ENCODE measurements around the gene PKP1.

Gene PKP1

GRCh38 chr1:201353186-201353940 lies 70.1 kb downstream of the PKP1 start:
- DNase-seq (ENCODE audit: low spot score), result no peak

- DNase-seq (ENCODE audit: low spot score), result no peak
Observed at GRCh38 chr1:201354151-201354900, 71.0 kb downstream of the PKP1 start.

- no peak for DNase-seq (ENCODE audit: low spot score)
Observed at GRCh38 chr1:201354901-201355295, 71.6 kb downstream of the PKP1 start.

DNA sequence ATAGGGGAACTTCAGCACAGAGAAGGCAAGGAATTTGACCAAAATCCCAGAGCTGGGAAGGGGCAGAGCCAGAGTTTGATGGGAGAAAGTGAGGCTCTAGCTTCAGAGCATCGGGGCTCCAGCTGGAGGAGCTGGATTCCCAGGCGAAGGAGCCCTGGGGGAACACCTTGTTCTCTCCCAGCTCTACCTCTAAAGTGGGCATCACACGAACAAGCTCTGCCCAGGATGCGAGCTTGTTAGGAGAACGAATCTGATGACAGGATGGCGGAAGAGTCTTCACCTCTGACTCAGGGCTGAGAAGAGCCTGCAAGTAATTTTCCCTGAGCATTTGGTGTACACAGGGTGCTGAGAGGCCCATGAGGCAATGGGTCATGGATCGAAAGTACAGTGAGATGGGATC lies 72.2 kb downstream of the PKP1 start:
- no peak for DNase-seq (ENCODE audit: low spot score)

DNA sequence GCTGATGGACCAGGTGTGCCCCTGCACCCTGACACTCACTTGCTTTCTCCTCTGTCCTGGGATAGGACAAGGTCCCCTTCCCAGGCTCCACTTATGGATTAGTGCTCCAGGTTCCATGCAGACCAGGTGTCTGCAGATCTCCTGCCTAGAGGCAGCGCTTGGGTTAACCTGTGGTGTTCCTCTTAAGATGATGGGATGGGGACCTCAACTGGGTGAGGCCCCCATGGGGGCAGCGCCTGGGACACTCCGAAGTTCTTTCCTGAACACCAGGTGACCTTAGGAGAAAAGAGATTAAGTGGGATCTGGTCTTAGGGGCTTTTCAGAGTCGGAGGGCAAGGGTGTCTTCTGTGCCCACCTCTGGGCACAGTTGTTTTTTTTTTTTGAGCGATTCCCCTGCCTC lies 72.9 kb downstream of the PKP1 start:
- no peak for DNase-seq (ENCODE audit: low spot score)

GRCh38 chr1:201356701-201357100 lies 73.4 kb downstream of the PKP1 start:
- DNase-seq (ENCODE audit: low spot score), result no peak

- DNase-seq (ENCODE audit: low spot score), result no peak
Observed at GRCh38 chr1:201357211-201357610, 73.9 kb downstream of the PKP1 start.

GRCh38 chr1:201357636-201358348 lies 74.5 kb downstream of the PKP1 start:
- no peak for DNase-seq (ENCODE audit: low spot score)

GRCh38 chr1:201358596-201358995 lies 75.3 kb downstream of the PKP1 start:
- no peak for DNase-seq (ENCODE audit: low spot score)

DNA sequence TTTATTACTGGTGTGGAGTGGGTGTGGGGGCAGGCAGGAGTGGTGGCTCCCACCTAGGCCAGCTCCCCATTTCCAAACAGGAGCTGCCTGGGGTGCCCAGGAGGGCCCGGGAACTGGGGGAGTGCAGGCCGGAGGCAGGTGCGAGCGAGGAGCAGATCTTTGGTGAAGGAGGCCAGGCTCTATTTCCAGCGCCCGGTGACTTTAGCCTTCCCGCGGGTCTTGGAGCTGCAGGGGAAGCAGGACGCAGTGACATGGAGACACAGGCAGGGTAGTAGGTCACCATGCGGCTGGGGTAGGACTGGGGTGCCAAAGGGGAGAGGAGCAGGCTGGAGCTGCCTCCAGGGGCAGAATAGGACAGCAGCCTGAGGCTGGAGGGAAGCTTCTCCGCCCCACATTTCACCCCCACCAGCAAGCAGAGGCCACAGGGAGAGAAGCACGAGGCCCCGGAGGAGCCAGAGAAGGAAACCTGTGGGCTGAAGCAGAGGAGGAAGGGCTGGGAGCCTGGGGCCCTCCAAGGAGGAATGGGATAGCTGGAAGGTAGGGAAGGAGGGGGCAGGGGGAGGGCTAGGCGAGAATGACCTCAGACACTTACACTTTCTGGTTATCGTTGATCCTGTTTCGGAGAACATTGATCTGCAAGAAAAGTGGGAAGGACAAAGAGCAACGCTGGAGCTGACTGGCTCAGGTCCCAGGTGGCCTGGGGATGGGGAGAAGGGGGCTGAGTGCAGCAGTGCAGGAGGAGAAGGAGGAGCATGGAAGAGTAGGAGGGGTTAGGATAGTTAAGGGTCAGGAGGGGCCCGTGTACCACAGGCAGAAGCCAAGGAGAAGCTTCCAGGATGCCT lies 75.9 kb downstream of the PKP1 start:
- no peak for DNase-seq (ENCODE audit: low spot score)

- no peak for DNase-seq (ENCODE audit: low spot score)
Observed at GRCh38 chr1:201359873-201360210, 76.5 kb downstream of the PKP1 start.

GRCh38 chr1:201360486-201360885 lies 77.2 kb downstream of the PKP1 start:
- DNase-seq (ENCODE audit: low spot score), result no peak

GRCh38 chr1:201360901-201361651 lies 77.8 kb downstream of the PKP1 start:
- DNase-seq (ENCODE audit: low spot score), result no peak

DNA sequence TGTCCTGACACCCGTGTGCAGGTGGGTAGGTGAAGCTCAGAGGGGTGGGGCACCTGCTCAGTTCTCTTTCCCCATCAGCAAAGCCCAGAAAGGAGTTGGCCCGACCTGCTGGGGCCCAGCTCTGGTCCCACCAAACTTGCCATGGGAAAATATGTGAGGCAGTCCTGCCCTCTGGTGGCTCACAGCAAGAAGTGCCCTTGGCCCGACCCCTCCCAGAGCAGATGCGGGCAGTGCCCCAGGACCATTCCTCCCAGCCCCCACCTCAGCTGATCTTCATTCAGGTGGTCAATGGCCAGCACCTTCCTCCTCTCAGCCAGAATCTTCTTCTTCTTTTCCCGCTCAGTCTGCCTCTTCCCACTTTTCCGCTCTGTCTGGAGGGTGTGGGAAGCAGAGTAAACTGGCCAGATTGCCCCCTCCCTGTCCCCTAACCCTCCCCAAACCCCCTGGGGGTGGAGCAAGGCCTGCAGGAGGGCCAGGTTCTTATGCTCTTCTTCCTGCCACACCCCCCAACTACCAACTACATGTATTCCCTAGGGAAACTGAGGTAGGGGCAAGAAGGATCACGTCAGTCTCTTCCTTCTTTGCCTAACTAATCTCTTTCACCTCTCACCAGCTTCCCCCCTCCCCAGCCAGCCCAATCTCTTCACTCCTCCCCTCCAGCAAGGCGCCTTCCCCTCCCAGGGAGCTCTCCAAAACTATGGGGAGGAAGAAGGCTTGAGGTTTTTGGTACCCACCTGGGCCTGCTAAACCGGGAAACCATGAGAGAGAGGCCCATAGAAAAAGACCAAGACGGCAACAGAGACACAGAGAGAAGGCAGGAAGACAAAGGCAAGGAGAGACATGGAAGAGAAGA lies 78.6 kb downstream of the PKP1 start:
- DNase-seq (ENCODE audit: low spot score), result peak; percentile 87

GRCh38 chr1:201362906-201363305 lies 79.6 kb downstream of the PKP1 start:
- no peak for DNase-seq (ENCODE audit: low spot score)

DNA sequence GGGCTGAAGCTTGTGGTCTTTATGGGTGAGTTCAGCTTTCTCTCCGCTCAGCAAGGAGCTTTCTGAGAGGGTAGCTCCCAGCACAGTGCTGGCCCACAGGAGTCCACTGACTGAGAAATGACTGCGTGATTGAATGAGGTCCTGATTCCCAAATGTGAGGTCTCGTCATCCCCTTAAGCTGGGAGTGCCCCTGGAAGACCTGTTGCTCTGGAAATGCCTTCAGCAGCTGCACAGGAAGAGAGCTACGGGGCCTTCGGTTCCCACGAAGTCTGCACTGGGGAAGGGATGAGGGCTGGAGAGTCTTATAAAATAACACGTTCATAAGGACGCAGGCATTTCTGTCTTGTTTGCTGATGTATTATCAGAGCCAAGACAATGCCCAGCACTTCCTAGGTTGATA lies 80.2 kb downstream of the PKP1 start:
- no peak for DNase-seq (ENCODE audit: low spot score)

DNA sequence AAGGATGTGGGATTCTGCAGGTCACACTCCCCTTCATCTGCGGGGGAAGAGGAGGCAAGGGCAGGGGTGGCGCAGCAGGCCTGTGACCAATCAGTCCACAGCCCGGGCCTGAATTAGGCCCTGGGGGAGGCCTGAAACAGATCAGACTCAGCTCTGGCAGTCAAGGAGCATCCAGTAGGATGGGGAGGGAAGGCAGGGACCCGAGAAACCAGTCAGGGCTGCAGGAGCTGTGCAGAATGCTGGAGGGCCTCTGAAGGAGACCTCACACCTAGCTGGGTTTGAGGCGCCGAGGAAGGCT lies 81.5 kb downstream of the PKP1 start:
- no peak for DNase-seq (ENCODE audit: low spot score)

GRCh38 chr1:201365251-201365650 lies 81.9 kb downstream of the PKP1 start:
- no peak for DNase-seq (ENCODE audit: low spot score)

- no peak for DNase-seq (ENCODE audit: low spot score)
Observed at GRCh38 chr1:201366696-201367095, 83.4 kb downstream of the PKP1 start.

- no peak for DNase-seq (ENCODE audit: low spot score)
Observed at GRCh38 chr1:201369209-201369608, 85.9 kb downstream of the PKP1 start.

DNA sequence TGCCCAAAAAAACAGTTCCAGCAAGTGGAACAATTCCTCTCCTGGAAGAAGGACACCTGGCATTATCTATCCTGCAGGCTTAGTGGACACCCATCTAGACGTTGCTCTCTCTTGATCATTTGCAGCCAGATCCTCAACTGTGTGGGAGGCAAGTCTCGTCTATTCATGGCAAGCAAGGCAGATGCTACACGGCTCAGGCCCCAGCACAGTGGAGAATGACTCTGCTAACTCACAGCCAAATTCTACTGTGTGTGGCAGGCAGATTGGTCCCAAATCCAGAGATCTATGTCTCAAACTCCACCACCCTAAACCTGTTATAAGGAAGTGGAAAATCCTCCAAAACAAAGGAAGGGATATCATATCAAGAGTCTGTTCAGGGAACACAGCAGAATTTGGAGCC lies 87.2 kb downstream of the PKP1 start:
- DNase-seq (ENCODE audit: low spot score), result no peak

Data from COLO829 (cell line).